ENCODE results near the gene LDLRAD2. TPM values are rescaled to one million over a fixed set of nuclear protein-coding genes. Genes with fewer than 3 reads are reported as not detected.
"Not testable (repeated sequence)": the region's sequence is repeated elsewhere in the genome, so short reads cannot be mapped to it uniquely, and the experiment has no call there.

Gene LDLRAD2, protein sequence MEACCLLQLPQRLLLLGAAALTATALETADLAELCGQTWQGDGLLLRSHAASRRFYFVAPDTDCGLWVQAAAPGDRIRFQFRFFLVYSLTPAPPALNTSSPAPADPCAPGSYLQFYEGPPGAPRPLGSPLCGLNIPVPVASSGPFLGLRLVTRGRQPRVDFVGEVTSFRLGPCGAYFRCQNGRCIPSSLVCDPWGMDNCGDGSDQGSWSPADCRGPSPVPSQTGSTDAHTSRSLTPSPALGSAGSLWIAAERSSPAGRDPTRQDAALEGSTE
- 0.69 TPM in 1 of 2 replicates, not detected in the other for total RNA-seq

DNA sequence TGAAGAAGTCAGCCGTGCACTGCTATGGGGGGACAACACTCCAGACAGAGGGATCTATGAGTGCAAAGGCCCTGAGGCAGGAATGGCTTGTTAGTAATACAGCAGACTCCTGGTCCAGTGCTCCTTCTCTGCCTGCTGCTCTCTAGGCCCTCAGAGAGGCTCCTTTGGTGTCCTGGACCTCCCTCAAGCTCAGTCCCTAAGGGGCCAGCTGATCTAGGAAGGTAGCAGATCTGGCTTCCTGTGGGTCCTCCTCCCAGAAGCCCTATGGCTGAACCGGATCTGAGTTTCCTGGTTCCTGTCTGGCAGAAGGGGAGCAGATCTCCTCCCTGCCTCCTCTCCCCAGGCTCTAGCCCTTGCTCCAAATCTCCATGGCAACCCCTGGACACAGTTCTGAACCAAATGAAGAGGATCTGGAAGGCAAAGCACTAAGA lies at the start of gene LDLRAD2:
LDLRAD2 (plus strand) TSS at position 391 of the 431 bp plus-strand sequence. CDS start 187 bp downstream, outside the sequence.
- DNase-seq (ENCODE audit: low read depth): peak; percentile 19

DNA sequence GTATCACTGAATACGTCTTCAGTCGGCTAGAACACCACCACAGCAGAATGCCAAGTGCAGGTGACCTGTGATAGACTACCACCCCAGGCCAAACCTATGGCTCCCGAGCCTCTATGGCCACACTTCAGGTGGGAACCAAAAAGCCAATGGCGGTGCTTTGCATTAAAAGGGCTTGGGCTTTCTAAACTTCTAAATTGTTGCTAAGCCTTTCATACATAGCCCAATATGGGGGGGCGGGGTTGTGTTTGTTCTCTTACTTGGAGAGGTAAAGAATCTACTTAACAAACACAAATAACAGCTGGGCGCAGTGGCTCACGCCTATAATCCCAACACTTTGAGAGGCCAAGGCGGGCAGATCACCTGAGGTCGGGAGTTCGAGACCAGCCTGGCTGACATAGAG lies 48.8 kb upstream of the LDLRAD2 start:
- DNase-seq (ENCODE audit: low read depth): no peak

GRCh38 chr1:21763694-21764419 lies 48.2 kb upstream of the LDLRAD2 start:
- DNase-seq (ENCODE audit: low read depth): no peak

DNA sequence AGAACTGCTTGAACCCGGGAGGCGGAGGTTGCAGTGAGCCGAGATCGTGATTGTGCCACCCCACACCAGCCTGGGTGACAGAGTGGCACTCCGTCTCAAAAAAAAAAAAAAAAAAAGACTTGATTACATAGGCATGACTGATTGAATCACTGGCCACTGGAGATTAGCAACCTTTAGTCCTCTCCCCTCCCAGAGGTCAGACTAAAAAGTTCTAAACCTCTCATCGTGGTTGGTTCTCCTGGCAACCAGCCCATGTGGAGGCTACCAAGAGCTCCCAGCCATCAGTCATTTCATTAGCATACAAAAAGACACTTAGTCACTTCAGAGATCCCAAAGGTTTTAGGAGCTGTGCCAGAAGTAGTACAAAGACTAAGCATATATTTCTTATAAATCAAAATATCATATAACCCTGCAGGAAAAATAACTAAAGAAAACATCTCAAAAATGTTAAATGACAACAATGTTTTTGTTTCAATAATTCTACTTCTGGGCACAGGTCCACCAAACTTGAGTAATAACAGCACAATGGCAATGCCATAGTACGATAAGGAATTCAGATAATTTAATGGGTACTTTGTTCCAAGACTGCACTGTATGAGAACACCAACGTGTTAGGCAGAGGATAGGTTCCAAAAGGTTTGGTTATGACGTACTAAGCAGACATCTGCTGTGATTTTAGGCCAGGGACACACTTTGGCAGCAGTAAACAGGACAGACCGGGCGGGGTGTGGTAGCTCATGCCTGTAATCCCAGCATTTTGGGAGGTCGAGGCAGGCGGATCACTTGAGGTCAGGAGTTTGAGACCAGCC lies 47.2 kb upstream of the LDLRAD2 start:
- DNase-seq (ENCODE audit: low read depth): peak; percentile 90

GRCh38 chr1:21766210-21766609 lies 45.9 kb upstream of the LDLRAD2 start:
- no peak for DNase-seq (ENCODE audit: low read depth)

- not testable (repeated sequence) for DNase-seq (ENCODE audit: low read depth)
These were observed 45.0 kb upstream of the LDLRAD2 start for GRCh38 chr1:21767106-21767505.

- no peak for DNase-seq (ENCODE audit: low read depth)
These were observed 41.9 kb upstream of the LDLRAD2 start for GRCh38 chr1:21770201-21770600.

DNA sequence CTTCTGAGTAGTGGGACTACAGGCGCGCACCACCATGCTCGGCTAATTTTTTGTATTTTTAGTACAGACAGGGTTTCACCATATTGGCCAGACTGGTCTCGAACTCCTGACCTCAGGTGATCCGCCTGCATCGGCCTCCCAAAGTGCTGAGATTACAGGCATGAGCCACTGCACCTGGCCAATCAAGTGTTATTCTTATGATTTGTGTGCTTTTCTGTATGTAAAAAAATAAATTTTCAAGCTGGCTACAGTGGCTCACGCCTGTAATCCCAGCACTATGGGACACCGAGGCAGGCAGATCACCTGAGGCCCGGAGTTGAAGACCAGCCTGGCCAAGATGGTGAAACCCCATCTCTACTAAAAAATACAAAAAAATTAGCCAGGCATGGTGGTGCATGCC lies 41.5 kb upstream of the LDLRAD2 start:
- not testable (repeated sequence) for DNase-seq (ENCODE audit: low read depth)

- DNase-seq (ENCODE audit: low read depth): not testable (repeated sequence)
These were observed 40.4 kb upstream of the LDLRAD2 start for GRCh38 chr1:21771672-21772071.

DNA sequence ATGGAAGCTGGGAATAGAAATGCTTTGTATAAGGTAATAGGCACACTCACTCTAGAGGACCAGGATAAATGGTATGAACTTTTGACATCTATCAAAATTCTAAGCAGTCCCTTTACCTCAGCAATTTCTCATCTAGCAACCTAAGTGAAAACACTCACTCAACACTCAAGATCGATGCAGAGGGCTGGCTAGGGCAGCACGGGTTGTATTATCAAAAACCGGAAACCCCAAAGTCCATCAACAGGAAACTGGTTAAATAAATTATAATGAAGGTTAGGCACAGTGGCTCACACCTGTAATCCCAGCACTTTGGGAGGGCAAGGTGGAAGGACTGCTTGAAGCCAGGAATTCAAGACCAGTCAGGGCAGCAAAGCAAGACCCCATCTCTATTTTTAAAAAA lies 38.5 kb upstream of the LDLRAD2 start:
- no peak for DNase-seq (ENCODE audit: low read depth)

DNA sequence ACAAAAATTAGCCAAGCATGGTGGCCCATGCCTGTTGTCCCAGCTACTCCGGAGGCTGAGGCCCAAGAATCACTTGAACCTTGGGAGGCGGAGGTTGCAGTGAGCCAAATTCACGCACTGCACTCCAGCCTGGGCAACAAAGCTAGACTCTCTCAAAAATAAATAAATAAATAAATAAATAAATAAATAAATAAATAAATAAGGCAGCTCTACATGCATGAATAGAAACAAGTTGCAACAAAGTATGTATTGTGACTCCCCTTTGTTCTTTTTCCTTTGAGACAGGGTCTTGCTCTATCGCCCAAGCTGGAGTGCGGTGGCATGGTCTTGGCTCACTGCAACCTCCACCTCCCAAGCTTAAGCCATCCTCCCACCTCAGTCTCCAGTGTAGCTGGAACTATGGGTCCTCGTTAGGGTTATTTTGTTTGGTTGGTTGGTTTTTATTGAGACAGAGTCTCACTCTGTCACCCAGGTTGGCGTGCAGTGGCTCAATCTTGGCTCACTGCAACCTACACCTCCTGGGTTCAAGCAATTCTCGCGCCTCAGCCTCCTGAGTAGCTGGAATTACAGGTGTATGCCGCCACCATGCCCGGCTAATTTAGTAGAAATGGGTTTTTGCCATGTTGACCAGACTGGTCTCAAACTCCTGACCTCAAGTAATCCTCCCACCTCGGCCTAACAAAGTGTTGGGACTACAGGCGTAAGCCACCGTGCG lies 37.1 kb upstream of the LDLRAD2 start:
- no peak for DNase-seq (ENCODE audit: low read depth)

- DNase-seq (ENCODE audit: low read depth): no peak
These were observed 36.5 kb upstream of the LDLRAD2 start for GRCh38 chr1:21775550-21775914.

GRCh38 chr1:21775985-21776562 lies 36.0 kb upstream of the LDLRAD2 start:
- no peak for DNase-seq (ENCODE audit: low read depth)

GRCh38 chr1:21776925-21777324 lies 35.1 kb upstream of the LDLRAD2 start:
- DNase-seq (ENCODE audit: low read depth): not testable (repeated sequence)

DNA sequence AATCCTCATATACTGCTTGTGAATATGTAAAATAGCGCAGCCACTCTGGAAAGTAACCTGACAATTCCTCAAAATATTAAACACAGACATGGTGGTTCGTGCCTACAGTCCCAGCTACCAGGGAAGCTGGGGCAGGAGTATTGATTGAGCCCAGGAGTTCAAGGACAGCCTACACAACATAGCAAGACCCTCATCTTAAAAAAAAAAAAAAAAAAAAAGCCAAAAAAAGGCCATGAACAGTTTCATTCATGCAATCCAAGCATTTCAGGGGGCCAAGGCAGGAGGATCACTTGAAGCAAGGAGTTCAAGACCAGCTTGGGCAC lies 33.7 kb upstream of the LDLRAD2 start:
- no peak for DNase-seq (ENCODE audit: low read depth)

- no peak for DNase-seq (ENCODE audit: low read depth)
These were observed 32.2 kb upstream of the LDLRAD2 start for GRCh38 chr1:21779613-21780521.

DNA sequence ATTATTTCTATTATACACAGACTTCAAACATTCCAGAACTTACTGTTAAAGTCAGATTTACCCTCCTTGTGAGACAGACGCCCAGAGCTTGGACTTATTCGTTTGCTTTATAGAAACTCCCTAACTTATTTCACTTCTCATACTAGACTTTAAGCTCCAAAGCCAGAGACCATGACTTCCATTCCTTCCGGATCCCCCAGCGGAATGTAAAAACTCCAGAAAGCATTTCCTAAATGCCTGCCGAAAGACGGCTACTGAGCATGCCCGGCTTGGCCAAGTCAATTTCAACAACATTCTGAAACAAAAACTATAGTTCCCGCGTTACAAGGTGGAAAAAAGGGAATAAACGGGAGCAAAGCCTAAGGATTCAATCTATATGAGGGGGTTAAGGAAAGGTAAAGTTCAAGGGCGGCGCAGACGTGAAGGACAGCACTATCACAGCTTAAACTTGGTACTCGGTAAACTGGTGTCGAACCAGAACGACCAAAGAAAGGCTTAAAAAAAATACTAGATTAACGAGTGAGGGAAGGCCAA lies 30.2 kb upstream of the LDLRAD2 start:
- peak; percentile 61 for DNase-seq (ENCODE audit: low read depth)

GRCh38 chr1:21782349-21782867 lies 29.7 kb upstream of the LDLRAD2 start:
- DNase-seq (ENCODE audit: low read depth): peak; percentile 56

DNA sequence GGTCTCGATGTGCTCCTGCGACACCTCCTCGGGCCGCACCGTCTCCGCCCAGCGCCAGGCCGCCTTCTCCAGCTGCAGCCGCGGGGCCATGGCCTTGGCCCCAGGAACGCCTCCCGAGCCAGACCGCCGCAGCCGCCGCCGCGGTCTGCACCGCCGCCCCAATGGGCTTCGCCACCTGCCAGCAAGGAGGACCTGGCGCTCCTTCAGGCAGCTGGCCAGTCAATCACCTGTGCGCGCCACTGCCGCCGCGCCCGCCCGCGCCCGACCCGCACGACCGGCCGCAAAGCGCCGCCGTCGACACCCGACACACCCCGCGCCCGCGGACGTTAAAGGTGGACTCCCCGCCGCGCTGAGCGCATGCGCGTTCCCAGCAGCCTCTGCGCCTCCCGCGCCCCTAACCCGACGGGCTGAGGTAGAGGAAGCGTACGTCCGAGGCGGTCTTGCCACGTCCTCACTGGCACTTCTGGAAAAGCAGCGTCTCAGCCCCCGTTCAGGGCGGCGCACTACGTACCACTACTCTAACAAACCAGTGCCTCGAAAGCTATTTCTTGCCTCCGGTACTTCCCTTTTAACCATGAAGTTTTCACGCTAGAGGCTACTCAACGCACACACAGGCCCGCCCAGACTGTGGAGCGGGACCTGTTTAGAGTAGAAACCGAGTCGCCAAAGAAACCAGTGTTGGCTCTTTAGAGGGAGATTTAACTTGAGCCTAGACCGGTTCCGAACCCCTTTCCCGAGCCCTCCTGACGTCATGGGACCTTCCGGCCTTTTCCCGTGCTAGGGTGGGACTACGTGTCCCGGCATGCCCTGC lies 29.0 kb upstream of the LDLRAD2 start, which contains the start of gene USP48:
USP48 (minus strand) TSS at position 282 of the 811 bp plus-strand sequence; CDS start at position 90, 192 bp downstream.
- peak; percentile 87 for DNase-seq (ENCODE audit: low read depth)
